H9 (cell line): ENCODE measurements around the gene LAMC2. TPM values are rescaled to one million over a fixed set of nuclear protein-coding genes. Genes with fewer than 3 reads are reported as not detected.

Experiments
- DNase-seq: peaks from one replicate; pipeline ENCODE4 v3.0.0-alpha.2; 2017
- H2AFZ ChIP-seq: one replicate; pipeline ENCODE4 v1.6.1; 2013; ENCODE audit warnings: mild to moderate bottlenecking, low read length, control low read depth, moderate library complexity
- H2AK5ac ChIP-seq: 2 replicates; pipeline ENCODE4 v1.6.1; 2013; ENCODE audit warnings: low read length, control low read depth, mixed read lengths; ENCODE audit not compliant: insufficient read length
- H2BK120ac ChIP-seq: one replicate; pipeline ENCODE4 v1.6.1; 2013; ENCODE audit warnings: low read depth, mild to moderate bottlenecking, low read length, control low read depth, inconsistent platforms; ENCODE audit not compliant: poor library complexity, severe bottlenecking
- H2BK12ac ChIP-seq: 2 replicates; pipeline ENCODE4 v1.6.1; 2013; ENCODE audit warnings: low read length, control low read depth, mixed read lengths, low read depth; ENCODE audit not compliant: insufficient read length
- H2BK15ac ChIP-seq: 2 replicates; pipeline ENCODE4 v1.6.1; 2013; ENCODE audit warnings: low read depth, low read length, control low read depth
- H2BK20ac ChIP-seq: one replicate; pipeline ENCODE4 v1.6.1; 2013; ENCODE audit warnings: low read depth, mild to moderate bottlenecking, low read length, control low read depth, inconsistent platforms; ENCODE audit not compliant: poor library complexity, severe bottlenecking
- H2BK5ac ChIP-seq: 2 replicates; pipeline ENCODE4 v1.6.1; 2013; ENCODE audit warnings: low read length, control low read depth, mixed read lengths; ENCODE audit not compliant: insufficient read length
- H3K14ac ChIP-seq: 2 replicates; pipeline ENCODE4 v1.6.1; 2013; ENCODE audit warnings: low read length, control low read depth; ENCODE audit not compliant: insufficient read depth
- H3K18ac ChIP-seq: 2 replicates; pipeline ENCODE4 v1.6.1; 2013; ENCODE audit warnings: low read depth, mild to moderate bottlenecking, mixed read lengths, low read length, control low read depth; ENCODE audit not compliant: insufficient read length
- H3K23ac ChIP-seq: 2 replicates; pipeline ENCODE4 v1.6.1; 2013; ENCODE audit warnings: low read length, control low read depth, mixed read lengths, low read depth; ENCODE audit not compliant: insufficient read length
- H3K23me2 ChIP-seq: 2 replicates; pipeline ENCODE4 v1.6.1; 2013; ENCODE audit warnings: low read depth, mild to moderate bottlenecking, mixed read lengths, low read length, control low read depth; ENCODE audit not compliant: insufficient read length, poor library complexity, severe bottlenecking
- H3K27ac ChIP-seq: 2 replicates; pipeline ENCODE4 v1.5.1; 2013; ENCODE audit warnings: low read length, control low read depth, mixed read lengths, low read depth; ENCODE audit not compliant: insufficient read length
- H3K27me3 ChIP-seq: 2 replicates; pipeline ENCODE4 v1.6.1; 2013; ENCODE audit warnings: low read length, control low read depth, inconsistent platforms; ENCODE audit not compliant: insufficient read depth
- H3K4ac ChIP-seq: 2 replicates; pipeline ENCODE4 v1.6.1; 2013; ENCODE audit warnings: low read depth, mild to moderate bottlenecking, control low read depth, inconsistent platforms, low read length, moderate library complexity
- H3K4me1 ChIP-seq: 2 replicates; pipeline ENCODE4 v1.6.1; 2013; ENCODE audit warnings: low read length, control low read depth, inconsistent platforms; ENCODE audit not compliant: insufficient read depth
- H3K4me2 ChIP-seq: 2 replicates; pipeline ENCODE4 v1.6.1; 2013; ENCODE audit warnings: low read length, control low read depth, mixed read lengths; ENCODE audit not compliant: insufficient read length, insufficient read depth
- H3K56ac ChIP-seq: 2 replicates; pipeline ENCODE4 v1.6.1; 2013; ENCODE audit warnings: low read depth, mild to moderate bottlenecking, mixed read lengths, low read length, control low read depth; ENCODE audit not compliant: insufficient read length
- H3K79me1 ChIP-seq: 2 replicates; pipeline ENCODE4 v1.6.1; 2013; ENCODE audit warnings: low read depth, mild to moderate bottlenecking, moderate library complexity, low read length, control low read depth, inconsistent platforms; ENCODE audit not compliant: insufficient read depth, poor library complexity, severe bottlenecking
- H3K79me2 ChIP-seq: 2 replicates; pipeline ENCODE4 v1.6.1; 2013; ENCODE audit warnings: low read length, control low read depth, inconsistent platforms; ENCODE audit not compliant: insufficient read depth
- H3K9ac ChIP-seq: 2 replicates; pipeline ENCODE4 v1.6.1; 2013; ENCODE audit warnings: low read length, control low read depth, mixed read lengths; ENCODE audit not compliant: insufficient read length; ENCODE audit errors: extremely low read depth
- H3K9me3 ChIP-seq: one replicate; pipeline ENCODE4 v1.6.1; 2013; ENCODE audit warnings: low read depth, low read length, inconsistent platforms; ENCODE audit not compliant: control insufficient read depth
- H3T11ph ChIP-seq: one replicate; pipeline ENCODE4 v1.6.1; 2013; ENCODE audit warnings: mild to moderate bottlenecking, low read length, control low read depth, inconsistent platforms
- H4K20me1 ChIP-seq: one replicate; pipeline ENCODE4 v1.6.1; 2013; ENCODE audit not compliant: control insufficient read depth, insufficient read length, insufficient read depth
- H4K5ac ChIP-seq: 2 replicates; pipeline ENCODE4 v1.6.1; 2013; ENCODE audit warnings: low read depth, mild to moderate bottlenecking, mixed read lengths, low read length, control low read depth; ENCODE audit not compliant: insufficient read length
- H4K8ac ChIP-seq: replicated peaks from 2 replicates; pipeline ENCODE4 v1.6.1; 2013; ENCODE audit warnings: low read length, control low read depth, mixed read lengths, low read depth; ENCODE audit not compliant: insufficient read length
- H4K91ac ChIP-seq: 2 replicates; pipeline ENCODE4 v1.6.1; 2013; ENCODE audit warnings: low read depth, mild to moderate bottlenecking, moderate library complexity, mixed read lengths, low read length, control low read depth; ENCODE audit not compliant: insufficient read length
- H3K27ac Mint-ChIP-seq, 3 experiments: 2 replicates in 2 of 3; 3 replicates in 1 of 3; pipeline ENCODE4 v1.8.0; 2020 to 2021; ENCODE audit warnings: mixed read lengths in 3 of 3, mild to moderate bottlenecking in 1 of 3, moderate library complexity in 1 of 3
- H3K27me3 Mint-ChIP-seq: 2 replicates; pipeline ENCODE4 v1.8.0; 2021; ENCODE audit warnings: low read depth, mild to moderate bottlenecking, moderate library complexity, mixed read lengths
- H3K36me3 Mint-ChIP-seq, 3 experiments: 2 replicates in 2 of 3; 3 replicates in 1 of 3; pipeline ENCODE4 v1.8.0; 2020 to 2021; ENCODE audit warnings: low read depth in 3 of 3, mixed read lengths in 3 of 3; ENCODE audit not compliant: insufficient read depth in 1 of 3
- H3K4me1 Mint-ChIP-seq, 2 experiments: 2 replicates each; pipeline ENCODE4 v1.8.0; 2020; ENCODE audit warnings: mixed read lengths in 2 of 2
- H3K4me3 Mint-ChIP-seq, 2 experiments: 2 replicates in 1 of 2; 3 replicates in 1 of 2; pipeline ENCODE4 v1.8.0; 2020 to 2021; ENCODE audit warnings: mild to moderate bottlenecking in 2 of 2, mixed read lengths in 2 of 2, moderate library complexity in 1 of 2
- H3K9me3 Mint-ChIP-seq, 2 experiments: 2 replicates in 1 of 2; 3 replicates in 1 of 2; pipeline ENCODE4 v1.8.0; 2020; ENCODE audit warnings: mild to moderate bottlenecking in 2 of 2, mixed read lengths in 2 of 2, moderate library complexity in 1 of 2
- WGBS: extraction: QIAGEN DNeasy Blood & Tissue Kit; methylation state at CpG from one replicate; pipeline ENCODE4 v1.1.7; 2013; ENCODE audit warnings: missing lambda C conversion rate, low lambda C conversion rate, mixed read lengths; ENCODE audit not compliant: insufficient read length; ENCODE audit errors: extremely low coverage; 5-methylcytosine and 5-hydroxymethylcytosine counted together
- total RNA-seq: library from RNA; stranded (reverse); gene quantifications from 2 replicates; pipeline ENCODE4 v1.2.1, GENCODE V29; 2021
- TF ChIP-seq, protein P1 (sequence below): fragments of 200-600 bp; sonication (generic); conservative IDR thresholded peaks from 3 replicates; pipeline ENCODE4 v1.8.0; 2021; ENCODE audit warnings: antibody characterized with exemption, mild to moderate bottlenecking

The LAMC2 gene
- total RNA-seq, 1 experiment from 2014 or later = 7.4 TPM

DNA sequence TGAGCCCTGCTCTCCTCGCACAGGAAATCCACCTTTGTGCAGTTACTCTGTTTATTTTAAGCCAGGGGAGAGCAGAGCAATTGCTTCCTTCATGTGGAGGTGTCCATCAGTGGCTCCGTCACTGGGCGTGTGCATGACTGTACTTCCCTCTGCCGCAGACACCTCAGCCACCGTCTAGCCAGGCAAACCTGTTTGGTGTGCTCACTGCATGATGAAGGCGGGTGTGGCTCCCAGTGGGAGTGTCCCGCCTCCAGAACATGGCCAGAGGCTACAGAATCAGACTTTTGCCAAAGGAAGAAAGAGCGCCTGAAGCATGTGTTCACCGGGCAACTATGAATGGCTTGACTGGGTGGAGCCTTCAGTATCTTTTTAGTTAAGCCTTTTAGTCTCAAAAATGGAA is 26.1 kb upstream of the LAMC2 start:
- no peak overlapping the region for H2BK12ac ChIP-seq
- no peak overlapping the region for H2AK5ac ChIP-seq
- no peaks in the 10 kb centered on the region for H4K20me1 ChIP-seq
- H3K4me1 Mint-ChIP-seq = peaks cover 11 to 12% of the 10 kb centered on the region in 2 experiments
- WGBS = no CpG with 5 or more reads among the region's 9 CpGs
- H3K9me3 ChIP-seq = no peaks in the 10 kb centered on the region
- no peak overlapping the region for H3K14ac ChIP-seq
- no peak overlapping the region for H2BK15ac ChIP-seq
- no peak for DNase-seq
- no peak overlapping the region for H3K27ac Mint-ChIP-seq
- no peak overlapping the region for H4K5ac ChIP-seq
- H3K23ac ChIP-seq = no peak overlapping the region
- no peaks in the 10 kb centered on the region for H3K9me3 Mint-ChIP-seq
- no peaks in the 10 kb centered on the region for H3K27me3 Mint-ChIP-seq
- no peaks in the 10 kb centered on the region for H3K79me2 ChIP-seq
- H3K79me1 ChIP-seq = no peaks in the 10 kb centered on the region
- no peak overlapping the region for H2BK20ac ChIP-seq
- H3K18ac ChIP-seq = no peak overlapping the region
- no peak overlapping the region for H2BK5ac ChIP-seq
- H3K56ac ChIP-seq = no peak overlapping the region
- no peak overlapping the region for H3K4me2 ChIP-seq
- H3K4me1 ChIP-seq = no peaks in the 10 kb centered on the region; the same call in 1 of the 2 replicates
- no peak overlapping the region for H4K8ac ChIP-seq
- no peak overlapping the region for H3T11ph ChIP-seq
- no peak overlapping the region for H3K27ac ChIP-seq
- no peak overlapping the region for H3K4ac ChIP-seq
- H2BK120ac ChIP-seq = no peak overlapping the region
- no peaks in the 10 kb centered on the region for H3K23me2 ChIP-seq
- H3K27me3 ChIP-seq = no peaks in the 10 kb centered on the region
- H3K36me3 Mint-ChIP-seq = no peaks in the 10 kb centered on the region
- TF ChIP-seq, protein P1, sequence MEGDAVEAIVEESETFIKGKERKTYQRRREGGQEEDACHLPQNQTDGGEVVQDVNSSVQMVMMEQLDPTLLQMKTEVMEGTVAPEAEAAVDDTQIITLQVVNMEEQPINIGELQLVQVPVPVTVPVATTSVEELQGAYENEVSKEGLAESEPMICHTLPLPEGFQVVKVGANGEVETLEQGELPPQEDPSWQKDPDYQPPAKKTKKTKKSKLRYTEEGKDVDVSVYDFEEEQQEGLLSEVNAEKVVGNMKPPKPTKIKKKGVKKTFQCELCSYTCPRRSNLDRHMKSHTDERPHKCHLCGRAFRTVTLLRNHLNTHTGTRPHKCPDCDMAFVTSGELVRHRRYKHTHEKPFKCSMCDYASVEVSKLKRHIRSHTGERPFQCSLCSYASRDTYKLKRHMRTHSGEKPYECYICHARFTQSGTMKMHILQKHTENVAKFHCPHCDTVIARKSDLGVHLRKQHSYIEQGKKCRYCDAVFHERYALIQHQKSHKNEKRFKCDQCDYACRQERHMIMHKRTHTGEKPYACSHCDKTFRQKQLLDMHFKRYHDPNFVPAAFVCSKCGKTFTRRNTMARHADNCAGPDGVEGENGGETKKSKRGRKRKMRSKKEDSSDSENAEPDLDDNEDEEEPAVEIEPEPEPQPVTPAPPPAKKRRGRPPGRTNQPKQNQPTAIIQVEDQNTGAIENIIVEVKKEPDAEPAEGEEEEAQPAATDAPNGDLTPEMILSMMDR = no peak
- no peak overlapping the region for H3K4me3 Mint-ChIP-seq
- H4K91ac ChIP-seq = no peak overlapping the region
- H2AFZ ChIP-seq = no peak overlapping the region
- no peak overlapping the region for H3K9ac ChIP-seq
